K562 (cell line): ENCODE results near the gene UTRN. TPM values are rescaled to one million over a fixed set of nuclear protein-coding genes. Genes with fewer than 3 reads are reported as not detected.

ENCODE experiments used
- ATAC-seq: fragments of 200-7000 bp; cut with Tn5 transposase; 3 replicates; pipeline ENCODE4 v1.9.1; 2020; ENCODE audit warnings: moderate library complexity
- BruUV-seq: library from RNA; stranded (reverse); fragments of 400-500 nt; replicated peaks from 2 replicates; lab custom pipeline; 2021; lab: Mats Ljungman, UMichigan
- CTCF ChIA-PET: fragments of 300-600 bp; formaldehyde crosslinking; extraction: SDS; loops from one replicate; lab custom pipeline; 2021; ENCODE audit warnings: low intra/inter-chr PET ratio; lab: Yijun Ruan, JAX
- POLR2A ChIA-PET: fragments of 300-600, 350-650 bp; sonication (Branson Sonifier 250); formaldehyde crosslinking; extraction: SDS; loops from one replicate; lab custom pipeline; 2021; ENCODE audit warnings: antibody characterized with exemption, inconsistent platforms; lab: Yijun Ruan, JAX
- DNase-seq, 4 experiments: peaks; one replicate each; pipeline versions ENCODE4 v3.0.0 to v3.0.0-alpha.2; 2011 to 2018; ENCODE audit warnings: low spot score in 3 of 4, mixed read lengths in 3 of 4; ENCODE audit errors: extremely low read depth in 1 of 4
- FAIRE-seq: peaks from 2 replicates; lab custom pipeline; 2011; peaks lifted over from hg19 to GRCh38; lab: Jason Lieb, UNC
- H2AFZ ChIP-seq: 2 replicates; pipeline ENCODE4 v1.6.0; 2011; ENCODE audit warnings: low read depth, low read length, control low read depth, inconsistent platforms
- H3K27ac ChIP-seq: fragments of 200-600 bp; 3 replicates; pipeline ENCODE4 v1.8.0; 2011; ENCODE audit warnings: low read depth, mild to moderate bottlenecking, control low read depth, inconsistent platforms, low read length, moderate library complexity, mixed read lengths; ENCODE audit errors: extremely low read depth
- H3K27me3 ChIP-seq, 2 experiments: fragments of 300-600 bp in 1 of 2; 2 replicates in 1 of 2; 3 replicates in 1 of 2; pipeline versions ENCODE4 v1.6.0 to v1.8.0; 2011; ENCODE audit warnings: inconsistent platforms in 2 of 2, low read length in 2 of 2, mild to moderate bottlenecking in 1 of 2, mixed read lengths in 1 of 2, moderate library complexity in 1 of 2; ENCODE audit not compliant: control insufficient read depth in 2 of 2, insufficient read depth in 2 of 2
- H3K36me3 ChIP-seq: fragments of 300-600 bp; 3 replicates; pipeline ENCODE4 v1.8.0; 2011; ENCODE audit warnings: mild to moderate bottlenecking, low read length, inconsistent platforms; ENCODE audit not compliant: control insufficient read depth, insufficient read depth
- H3K4me1 ChIP-seq, 2 experiments: fragments of 200-600 bp in 1 of 2; replicated peaks in 1 of 2; 2 replicates in 1 of 2; 3 replicates in 1 of 2; pipeline versions ENCODE4 v1.5.1 to v1.8.0; 2011; ENCODE audit warnings: inconsistent platforms in 2 of 2, low read length in 2 of 2, mild to moderate bottlenecking in 1 of 2, mixed read lengths in 1 of 2, moderate library complexity in 1 of 2; ENCODE audit not compliant: control insufficient read depth in 2 of 2, insufficient read depth in 2 of 2
- H3K4me2 ChIP-seq: 2 replicates; pipeline ENCODE4 v1.6.1; 2011; ENCODE audit warnings: low read length, control low read depth, inconsistent platforms, mixed read lengths; ENCODE audit not compliant: insufficient read depth
- H3K4me3 ChIP-seq: fragments of 200-600 bp; sonication (generic), shearing (Covaris generic); 2 replicates; pipeline ENCODE4 v1.5.1; 2016; ENCODE audit warnings: control low read depth, inconsistent platforms
- H3K79me2 ChIP-seq: fragments of 200-600 bp; 3 replicates; pipeline ENCODE4 v1.8.0; 2011; ENCODE audit warnings: low read length, inconsistent platforms; ENCODE audit not compliant: control insufficient read depth, insufficient read depth
- H3K9ac ChIP-seq, 2 experiments: 2 replicates each; pipeline versions ENCODE4 v1.6.0 to v1.6.1; 2011; ENCODE audit warnings: low read depth in 2 of 2, low read length in 2 of 2, control low read depth in 1 of 2, inconsistent platforms in 1 of 2, mild to moderate bottlenecking in 1 of 2, mixed read lengths in 1 of 2; ENCODE audit not compliant: insufficient read depth in 1 of 2
- H3K9me1 ChIP-seq: one replicate; pipeline ENCODE4 v1.6.0; 2011; ENCODE audit warnings: inconsistent platforms, mild to moderate bottlenecking, low read length, moderate library complexity; ENCODE audit not compliant: control insufficient read depth, insufficient read depth
- H3K9me3 ChIP-seq: replicated peaks from 2 replicates; pipeline ENCODE4 v1.5.1; 2011; ENCODE audit warnings: low read depth, low read length, inconsistent platforms; ENCODE audit not compliant: control insufficient read depth, insufficient read depth
- H4K20me1 ChIP-seq: replicated peaks from 2 replicates; pipeline ENCODE4 v1.6.1; 2011; ENCODE audit warnings: low read length, inconsistent platforms, mixed read lengths; ENCODE audit not compliant: control insufficient read depth, insufficient read depth
- C11orf30 ChIP-seq: fragments of 450-650 bp; IDR thresholded peaks from 2 replicates; pipeline ENCODE4 v1.6.1; 2016; ENCODE audit warnings: low read depth, mild to moderate bottlenecking
- CCAR2 ChIP-seq: fragments of 200-400 bp; formaldehyde crosslinking; IDR thresholded peaks from 2 replicates; pipeline ENCODE4 v1.6.1; 2017; ENCODE audit warnings: mild to moderate bottlenecking, low read depth, low read length
- CREBBP ChIP-seq: IDR thresholded peaks from one replicate; pipeline ENCODE4 v1.6.1; 2012; ENCODE audit warnings: low read depth, mild to moderate bottlenecking, control low read depth, inconsistent platforms, low read length
- ETV1 ChIP-seq: fragments of 450-650 bp; conservative IDR thresholded peaks from 2 replicates; pipeline ENCODE4 v1.6.1; 2016; ENCODE audit warnings: missing genetic modification characterization, control low read depth, low read depth, missing compliant biosample characterization
- NFE2 ChIP-seq: IDR thresholded peaks from 2 replicates; pipeline ENCODE4 v1.6.1; 2014; ENCODE audit warnings: antibody characterized with exemption, low read depth
- NR0B1 ChIP-seq: fragments of 450-650 bp; IDR thresholded peaks from one replicate; pipeline ENCODE4 v1.6.1; 2018; ENCODE audit warnings: mild to moderate bottlenecking, moderate library complexity; ENCODE audit not compliant: partially characterized antibody
- PCBP1 ChIP-seq: fragments of 200-400 bp; formaldehyde crosslinking; IDR thresholded peaks from 2 replicates; pipeline ENCODE4 v1.6.1; 2018; ENCODE audit warnings: mild to moderate bottlenecking, low read depth, low read length; ENCODE audit not compliant: poor library complexity, severe bottlenecking
- PRMT5 ChIP-seq: sonication (generic); formaldehyde crosslinking; IDR thresholded peaks from 2 replicates; pipeline ENCODE4 v1.5.0; 2020; ENCODE audit warnings: missing genetic modification reagents
- ZBTB11 ChIP-seq, 3 experiments: fragments of 200-800 bp in 1 of 3; fragments of 250-450 bp in 1 of 3; fragments of 450-650 bp in 1 of 3; sonication (Bioruptor Pico) in 1 of 3; sonication (Bioruptor generic) in 1 of 3; formaldehyde crosslinking in 1 of 3; IDR thresholded peaks; 2 replicates each; pipeline versions ENCODE4 v1.6.1 to v1.8.0; 2016 to 2022; ENCODE audit warnings: mild to moderate bottlenecking in 2 of 3, missing genetic modification characterization in 2 of 3, missing compliant biosample characterization in 1 of 3, moderate library complexity in 1 of 3
- ZNF785 ChIP-seq: fragments of 250-450 bp; sonication (Bioruptor Pico); IDR thresholded peaks from 2 replicates; pipeline ENCODE4 v1.4.0; 2020; ENCODE audit warnings: mild to moderate bottlenecking
- WGBS: fragments of 100-300 bp; shearing (Covaris generic); methylation state at CpG from one replicate; pipeline ENCODE4 v1.1.6; 2016; ENCODE audit warnings: low coverage, mixed read lengths; ENCODE audit not compliant: insufficient coverage; ENCODE audit errors: missing lambda C conversion rate; 5-methylcytosine and 5-hydroxymethylcytosine counted together
- in situ Hi-C: fragments of 300-500 bp; cut with MboI; formaldehyde crosslinking; loops from 4 replicates; pipeline ENCODE4 v1.15.0; 2018; ENCODE audit warnings: inconsistent platforms, mixed read lengths
- intact Hi-C: fragments of 100-400 bp; cut with micrococcal nuclease; formaldehyde crosslinking; loops from 2 replicates; pipeline ENCODE4 v1.14.2; 2022
- polyA plus RNA-seq, 8 experiments: library from polyadenylated mRNA; depleted of rRNA in 4 of 8; stranded (reverse) in 5 of 8; unstranded in 3 of 8; fragments of >200 nt; fragmentation: Nextera tagmentation in 2 of 8; fragmentation: Illumina TruSeq in 1 of 8; extraction: Ambion mirVana in 2 of 8; extraction: Trizol in 1 of 8; gene quantifications; 2 replicates each; pipeline versions ENCODE4 v1.2.1 to v1.2.3, GENCODE V29; 2011 to 2014; ENCODE audit warnings: inconsistent platforms in 1 of 8, missing spikeins in 1 of 8
- total RNA-seq, 7 experiments: library from RNA; depleted of rRNA in 6 of 7; stranded (reverse); fragments of >200 nt in 6 of 7; fragmentation: Illumina TruSeq in 2 of 7; extraction: Trizol in 2 of 7; gene quantifications; 2 replicates each; pipeline versions ENCODE4 v1.2.1 to v1.2.3, GENCODE V29; 2011 to 2021; ENCODE audit warnings: low replicate concordance in 1 of 7
- TF ChIP-seq, protein P1 (sequence below): sonication (generic); formaldehyde crosslinking; IDR thresholded peaks from 2 replicates; pipeline ENCODE4 v1.8.1; 2023; ENCODE audit warnings: mild to moderate bottlenecking, missing genetic modification reagents
- TF ChIP-seq, protein P2 (sequence below), 2 experiments: fragments of 250-450 bp in 1 of 2; fragments of 450-650 bp in 1 of 2; sonication (Bioruptor Pico) in 1 of 2; IDR thresholded peaks; 2 replicates each; pipeline versions ENCODE4 v1.6.1 to v1.8.0; 2016 to 2021; ENCODE audit warnings: mild to moderate bottlenecking in 2 of 2, moderate library complexity in 2 of 2, missing compliant biosample characterization in 1 of 2, missing genetic modification characterization in 1 of 2

Gene UTRN
- total and polyA plus RNA-seq, 9 of the 15 experiments (the other 6 are each of a cell fraction or from before 2014, with no cell fraction given) = 0.94 to 22.4 (median 10.0) TPM

GRCh38 chr6:144268794-144269349 is 16.3 kb upstream of the UTRN start (continued):
- TF ChIP-seq NR0B1 = no peak
- TF ChIP-seq, protein P1, sequence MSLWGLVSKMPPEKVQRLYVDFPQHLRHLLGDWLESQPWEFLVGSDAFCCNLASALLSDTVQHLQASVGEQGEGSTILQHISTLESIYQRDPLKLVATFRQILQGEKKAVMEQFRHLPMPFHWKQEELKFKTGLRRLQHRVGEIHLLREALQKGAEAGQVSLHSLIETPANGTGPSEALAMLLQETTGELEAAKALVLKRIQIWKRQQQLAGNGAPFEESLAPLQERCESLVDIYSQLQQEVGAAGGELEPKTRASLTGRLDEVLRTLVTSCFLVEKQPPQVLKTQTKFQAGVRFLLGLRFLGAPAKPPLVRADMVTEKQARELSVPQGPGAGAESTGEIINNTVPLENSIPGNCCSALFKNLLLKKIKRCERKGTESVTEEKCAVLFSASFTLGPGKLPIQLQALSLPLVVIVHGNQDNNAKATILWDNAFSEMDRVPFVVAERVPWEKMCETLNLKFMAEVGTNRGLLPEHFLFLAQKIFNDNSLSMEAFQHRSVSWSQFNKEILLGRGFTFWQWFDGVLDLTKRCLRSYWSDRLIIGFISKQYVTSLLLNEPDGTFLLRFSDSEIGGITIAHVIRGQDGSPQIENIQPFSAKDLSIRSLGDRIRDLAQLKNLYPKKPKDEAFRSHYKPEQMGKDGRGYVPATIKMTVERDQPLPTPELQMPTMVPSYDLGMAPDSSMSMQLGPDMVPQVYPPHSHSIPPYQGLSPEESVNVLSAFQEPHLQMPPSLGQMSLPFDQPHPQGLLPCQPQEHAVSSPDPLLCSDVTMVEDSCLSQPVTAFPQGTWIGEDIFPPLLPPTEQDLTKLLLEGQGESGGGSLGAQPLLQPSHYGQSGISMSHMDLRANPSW = no peak
- TF ChIP-seq ZNF785 = no peak
- no peak for TF ChIP-seq PRMT5 (CRISPR knock-in tag)
- no peak for TF ChIP-seq ETV1
- no peak for TF ChIP-seq PCBP1

- H4K20me1 ChIP-seq = no peaks in the 10 kb centered on the region
- no peak overlapping the region for H2AFZ ChIP-seq
- WGBS = 0% methylated on average over 1 of the region's 1 CpG
- CTCF ChIA-PET = no interaction called here
- H3K4me3 ChIP-seq = no peak overlapping the region
- H3K9me1 ChIP-seq = no peaks in the 10 kb centered on the region
- H3K9me3 ChIP-seq = no peaks in the 10 kb centered on the region
- H3K27ac ChIP-seq = no peak overlapping the region
- POLR2A ChIA-PET = no interaction called here
- no peaks in the 10 kb centered on the region for H3K36me3 ChIP-seq
- BruUV-seq = no TSS peak
- in situ Hi-C loops (no loop called here), intact Hi-C loops (no loop called here)
- H3K27me3 ChIP-seq = peaks cover 0 to 3% of the 10 kb centered on the region in 2 experiments; a peak in 2 of 5 replicates
- DNase-seq = no peak
- peak; percentile 46 for FAIRE-seq
- no peaks in the 10 kb centered on the region for H3K79me2 ChIP-seq
- no peak overlapping the region for H3K9ac ChIP-seq
- H3K4me1 ChIP-seq = no peaks in the 10 kb centered on the region; a peak in 1 of 5 replicates
- H3K4me2 ChIP-seq = no peak overlapping the region
- no peak; the same call in 2 of the 3 replicates for ATAC-seq
- TF ChIP-seq C11orf30 (peak; percentile 79), CCAR2 (no peak), NFE2 (peak; percentile 79), ZBTB11 (CRISPR knock-in tag; IDR thresholded peaks at IDR 0.05) (no peak), CREBBP (no peak)
- TF ChIP-seq, protein P2, sequence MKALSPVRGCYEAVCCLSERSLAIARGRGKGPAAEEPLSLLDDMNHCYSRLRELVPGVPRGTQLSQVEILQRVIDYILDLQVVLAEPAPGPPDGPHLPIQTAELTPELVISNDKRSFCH (CRISPR knock-in tag; IDR thresholded peaks at IDR 0.05) = no peak
- TF ChIP-seq, protein P2 (tag; IDR thresholded peaks at IDR 0.05) = no peak
Measured at GRCh38 chr6:144277174-144277573, 8.0 kb upstream of the UTRN start.
